CD4-positive, alpha-beta memory T cell (primary cell): ENCODE results near the gene FAM184A. TPM values are rescaled to one million over a fixed set of nuclear protein-coding genes. Genes with fewer than 3 reads are reported as not detected.

Experiments
- CTCF ChIA-PET: fragments of 350-600 bp; sonication (Branson Sonifier 250); formaldehyde crosslinking; loops from one replicate; lab custom pipeline; 2021; ENCODE audit warnings: inconsistent platforms; ENCODE audit not compliant: partially characterized antibody; lab: Charles Lee
- POLR2A ChIA-PET: fragments of 350-600 bp; sonication (Branson Sonifier 250); formaldehyde crosslinking; loops from one replicate; lab custom pipeline; 2021; ENCODE audit not compliant: partially characterized antibody; lab: Charles Lee
- DNase-seq, 5 donors: peaks; one replicate each; pipeline versions ENCODE4 v3.0.0 to v3.0.0-alpha.2; 2020 to 2022; ENCODE audit warnings: mixed read lengths in 1 of 5
- H3K27ac ChIP-seq: one replicate; pipeline ENCODE4 v1.7.0; 2013; ENCODE audit warnings: low read depth, low read length
- H3K27me3 ChIP-seq: 2 replicates; pipeline ENCODE4 v1.7.0; 2013; ENCODE audit warnings: mild to moderate bottlenecking, low read length, moderate library complexity; ENCODE audit not compliant: insufficient read depth
- H3K36me3 ChIP-seq: 2 replicates; pipeline ENCODE4 v1.7.0; 2013; ENCODE audit warnings: mild to moderate bottlenecking, low read length, moderate library complexity; ENCODE audit not compliant: insufficient read depth
- H3K4me1 ChIP-seq: 2 replicates; pipeline ENCODE4 v1.7.0; 2013; ENCODE audit warnings: mild to moderate bottlenecking, low read length, moderate library complexity; ENCODE audit not compliant: insufficient read depth
- H3K4me3 ChIP-seq, 2 donors: one replicate each; pipeline ENCODE4 v1.7.0; 2013; ENCODE audit warnings: low read length in 2 of 2, mild to moderate bottlenecking in 1 of 2
- H3K9me3 ChIP-seq, 2 donors: one replicate each; pipeline ENCODE4 v1.7.0; 2013; ENCODE audit warnings: low read length in 2 of 2, control low read depth in 1 of 2; ENCODE audit not compliant: control insufficient read depth in 1 of 2
- H3K27ac Mint-ChIP-seq, 7 donors: one replicate each; pipeline ENCODE4 v1.8.0; 2020 to 2021; ENCODE audit warnings: mixed read lengths in 7 of 7, mild to moderate bottlenecking in 6 of 7, inconsistent platforms in 3 of 7, moderate library complexity in 3 of 7
- H3K27me3 Mint-ChIP-seq, 2 donors: one replicate each; pipeline ENCODE4 v1.8.0; 2020 to 2021; ENCODE audit warnings: mixed read lengths in 2 of 2
- H3K36me3 Mint-ChIP-seq, 2 donors: one replicate each; pipeline ENCODE4 v1.8.0; 2020 to 2021; ENCODE audit warnings: mixed read lengths in 2 of 2, inconsistent platforms in 1 of 2, mild to moderate bottlenecking in 1 of 2
- H3K4me1 Mint-ChIP-seq, 4 donors: one replicate each; pipeline ENCODE4 v1.8.0; 2020 to 2021; ENCODE audit warnings: mixed read lengths in 4 of 4, mild to moderate bottlenecking in 1 of 4
- H3K4me3 Mint-ChIP-seq, 8 donors: one replicate each; pipeline ENCODE4 v1.8.0; 2020 to 2021; ENCODE audit warnings: mixed read lengths in 8 of 8, mild to moderate bottlenecking in 7 of 8, moderate library complexity in 6 of 8, inconsistent platforms in 3 of 8
- H3K9me3 Mint-ChIP-seq, 8 donors: one replicate each; pipeline ENCODE4 v1.8.0; 2020 to 2021; ENCODE audit warnings: mixed read lengths in 8 of 8, mild to moderate bottlenecking in 5 of 8, inconsistent platforms in 3 of 8, moderate library complexity in 1 of 8
- intact Hi-C: fragments of 100-400 bp; cut with micrococcal nuclease; formaldehyde crosslinking; loops from one replicate; pipeline ENCODE4 v1.15.1; 2023
- polyA plus RNA-seq, 2 donors: library from polyadenylated mRNA; unstranded; fragments of 300-500 nt; fragmentation: Illumina TruSeq; gene quantifications; one replicate each; pipeline ENCODE4 v1.2.3, GENCODE V29; 2021
- total RNA-seq, 2 experiments: library from RNA; stranded (reverse); gene quantifications; one replicate each; pipeline ENCODE4 v1.2.3, GENCODE V29; 2021

FAM184A gene
- total and polyA plus RNA-seq, 4 experiments from 2014 or later: 0.54 to 6.1 (median 3.6) TPM

DNA sequence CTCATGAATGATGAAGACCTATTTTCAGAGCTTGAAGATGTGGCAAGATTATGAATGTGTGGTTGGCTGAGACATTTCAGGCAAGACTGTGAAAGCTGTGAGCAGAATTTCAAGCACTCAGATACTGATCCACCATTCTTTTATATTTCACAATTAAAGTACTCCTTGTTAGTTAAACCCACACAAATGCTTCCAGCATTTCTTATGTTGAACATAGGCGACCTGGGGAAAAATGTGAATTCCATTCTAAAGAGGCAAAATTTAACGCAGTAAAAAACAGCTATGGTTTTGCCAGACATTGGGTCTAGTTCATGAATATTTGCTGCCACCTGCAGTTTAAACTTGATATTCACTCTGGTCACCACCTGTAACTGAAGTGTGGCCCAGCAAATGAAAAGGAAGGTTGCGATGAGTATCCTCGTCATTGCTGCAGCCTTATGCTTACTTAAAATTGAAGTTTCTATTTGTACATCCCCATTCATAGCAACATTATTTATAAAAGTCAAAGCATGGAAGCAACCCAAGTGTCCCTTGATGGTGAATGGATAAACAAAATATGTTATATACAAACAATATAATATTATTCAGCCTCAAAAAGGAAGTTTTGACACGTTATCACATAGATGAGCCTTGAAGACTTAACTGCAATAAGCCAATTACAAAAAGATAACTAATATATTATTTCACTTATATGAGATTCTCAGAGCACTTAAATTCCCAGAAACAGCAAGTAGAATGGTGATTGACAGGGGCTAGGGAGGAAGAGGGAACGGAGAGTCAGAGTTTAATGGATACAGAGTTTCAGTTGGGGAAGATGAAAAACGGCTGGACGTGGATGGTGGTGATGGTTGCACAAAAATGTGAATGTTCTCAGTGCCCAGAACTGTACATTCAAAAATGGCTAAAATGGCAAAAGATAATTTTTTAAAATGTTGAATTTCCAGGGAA is 32.4 kb upstream of the FAM184A start:
- no peak overlapping the region for H3K4me3 ChIP-seq
- Mint-ChIP-seq H3K27me3 (peaks cover 0 to 1% of the 10 kb centered on the region in 2 donors), H3K27ac (no peak overlapping the region), H3K4me1 (peaks cover 7 to 12% (median 9%) of the 10 kb centered on the region in 4 donors), H3K36me3 (no peaks in the 10 kb centered on the region), H3K9me3 (no peaks in the 10 kb centered on the region), H3K4me3 (peak overlapping the region in 2 of 8 donors; percentile 13 to 27)
- no peak overlapping the region for H3K27ac ChIP-seq
- ChIA-PET POLR2A (interaction anchor here (1.2 to 2.2 kb wide), 5 partner anchors 33 to 546 kb away, joined by 5 to 12 read pairs (median 7); partner anchors contain the start of genes ASF1A and FAM184A), CTCF (interaction anchor here (0.6 to 8.8 kb wide), 43 partner anchors 8 to 1135 kb away, joined by 3 to 245 read pairs (median 4); partner anchors contain the start of gene FAM184A)
- intact Hi-C loops: loop anchor here (1.0 to 5.0 kb wide), 9 partner anchors 33 to 1764 kb away; partner anchors contain the start of genes ASF1A and FAM184A
- peak; percentile 46 to 67 (median 65) for DNase-seq
- no peaks in the 10 kb centered on the region for H3K27me3 ChIP-seq
- no peaks in the 10 kb centered on the region for H3K36me3 ChIP-seq
- H3K4me1 ChIP-seq: no peaks in the 10 kb centered on the region
- H3K9me3 ChIP-seq: no peaks in the 10 kb centered on the region

DNA sequence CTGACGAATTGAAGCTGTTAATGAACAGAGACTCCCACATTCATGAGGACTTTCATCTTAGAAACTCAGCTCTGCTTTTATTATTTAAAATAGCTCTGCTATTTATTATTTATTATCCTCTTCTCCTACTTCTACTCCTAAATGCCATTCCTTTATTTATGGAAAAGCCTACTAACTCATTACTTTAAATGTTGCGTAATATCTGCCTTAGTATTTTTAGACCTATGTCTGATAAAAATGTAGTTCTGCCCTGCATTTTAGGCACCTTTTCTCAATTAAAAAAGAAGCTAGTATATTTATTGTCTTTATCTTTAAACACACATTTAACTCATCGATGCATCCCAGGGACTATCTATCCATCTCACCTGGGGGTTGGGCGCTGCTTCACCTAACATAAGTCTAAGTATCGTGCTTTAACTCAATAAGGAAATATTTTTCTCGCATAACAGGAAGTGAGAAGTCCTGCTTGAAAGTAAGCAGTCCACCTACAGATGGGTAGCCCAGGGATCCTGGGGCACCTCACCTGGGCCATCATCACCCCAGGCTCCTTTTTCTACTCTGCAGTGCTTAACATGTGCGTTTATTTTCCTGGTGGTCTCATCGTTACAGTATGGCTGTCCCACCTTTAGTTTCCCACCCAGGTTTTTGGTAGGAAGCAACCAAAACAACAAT is 31.3 kb upstream of the FAM184A start:
- no peaks in the 10 kb centered on the region for H3K9me3 Mint-ChIP-seq
- peaks cover 7 to 12% (median 9%) of the 10 kb centered on the region in 4 donors for H3K4me1 Mint-ChIP-seq
- H3K36me3 Mint-ChIP-seq: no peaks in the 10 kb centered on the region
- Histone ChIP-seq H3K27me3 (no peaks in the 10 kb centered on the region), H3K4me1 (no peaks in the 10 kb centered on the region), H3K9me3 (no peaks in the 10 kb centered on the region), H3K36me3 (no peaks in the 10 kb centered on the region), H3K27ac (no peak overlapping the region), H3K4me3 (no peak overlapping the region)
- H3K27ac Mint-ChIP-seq: peak overlapping the region in 1 of 7 donors; percentile 70
- H3K27me3 Mint-ChIP-seq: peaks cover 0 to 1% of the 10 kb centered on the region in 2 donors
- ChIA-PET POLR2A (interaction anchor here (1.1 to 2.2 kb wide), 6 partner anchors 32 to 545 kb away, joined by 3 to 12 read pairs (median 6); partner anchors contain the start of genes ASF1A and FAM184A), CTCF (interaction anchor here (0.6 to 8.8 kb wide), 33 partner anchors 10 to 1134 kb away, joined by 3 to 245 read pairs (median 4); partner anchors contain the start of gene FAM184A)
- H3K4me3 Mint-ChIP-seq: peak overlapping the region in 3 of 8 donors; percentile 13 to 32 (median 20)
- intact Hi-C loops: loop anchor here (1.0 to 5.0 kb wide), 9 partner anchors 31 to 1762 kb away; partner anchors contain the start of genes ASF1A and FAM184A
- DNase-seq: no peak

DNA sequence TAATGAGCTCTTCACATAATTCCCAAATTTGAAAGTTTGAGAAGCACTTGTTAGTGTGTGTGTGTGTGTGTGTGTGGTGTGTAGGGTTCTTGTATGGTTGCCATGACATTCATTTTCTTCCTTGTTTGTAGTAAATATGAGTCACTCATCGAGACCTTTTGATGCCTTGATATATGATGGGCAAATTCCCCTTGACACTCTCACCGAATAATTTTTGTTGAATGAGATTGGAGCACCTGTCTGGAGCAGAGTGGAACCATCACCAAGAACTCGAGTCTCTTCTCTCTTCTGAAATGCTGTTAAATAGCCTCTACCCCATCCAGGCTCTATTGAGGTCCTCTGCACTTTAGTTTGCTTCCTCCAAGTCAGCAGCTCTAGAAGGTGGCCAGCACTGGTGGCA is 29.6 kb upstream of the FAM184A start:
- Mint-ChIP-seq H3K4me3 (no peak overlapping the region), H3K27ac (no peak overlapping the region), H3K36me3 (no peaks in the 10 kb centered on the region), H3K4me1 (peaks cover 7 to 12% (median 9%) of the 10 kb centered on the region in 4 donors), H3K27me3 (peaks cover 2% of the 10 kb centered on the region in 2 donors), H3K9me3 (no peaks in the 10 kb centered on the region)
- H3K9me3 ChIP-seq: no peaks in the 10 kb centered on the region
- ChIA-PET POLR2A (no interaction called here), CTCF (interaction anchor here (1.0 to 8.8 kb wide), 6 partner anchors 9 to 823 kb away, joined by 3 to 245 read pairs (median 16); no protein-coding TSS in a partner anchor)
- no peak overlapping the region for H3K27ac ChIP-seq
- H3K4me1 ChIP-seq: no peaks in the 10 kb centered on the region
- DNase-seq: no peak
- H3K27me3 ChIP-seq: no peaks in the 10 kb centered on the region
- H3K4me3 ChIP-seq: no peak overlapping the region
- intact Hi-C loops: no loop called here
- no peaks in the 10 kb centered on the region for H3K36me3 ChIP-seq

DNA sequence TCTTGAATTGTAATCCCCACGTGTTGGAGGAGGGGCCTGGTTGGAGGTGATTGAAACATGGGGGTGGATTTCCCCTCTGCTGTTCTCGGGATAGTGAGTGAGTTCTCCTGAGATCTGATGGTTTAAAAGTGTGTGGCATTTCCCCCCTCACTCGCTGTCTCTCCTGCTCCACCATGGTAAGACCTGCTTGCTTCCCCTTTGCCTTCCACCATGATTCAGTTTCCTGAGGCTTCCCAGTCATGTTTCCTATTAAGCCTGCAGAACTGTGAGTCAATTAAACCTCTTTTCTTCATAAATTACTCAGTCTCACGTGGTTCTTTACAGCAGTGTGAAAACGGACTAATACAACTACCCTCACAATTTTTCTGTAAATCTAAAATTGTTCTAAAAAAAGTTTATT is 26.8 kb upstream of the FAM184A start:
- H3K9me3 Mint-ChIP-seq: no peaks in the 10 kb centered on the region
- H3K4me3 Mint-ChIP-seq: no peak overlapping the region
- no peak overlapping the region for H3K27ac Mint-ChIP-seq
- H3K4me1 Mint-ChIP-seq: peaks cover 2 to 7% (median 4%) of the 10 kb centered on the region in 4 donors
- no peaks in the 10 kb centered on the region for H3K4me1 ChIP-seq
- H3K36me3 Mint-ChIP-seq: no peaks in the 10 kb centered on the region
- no peak overlapping the region for H3K4me3 ChIP-seq
- CTCF ChIA-PET: interaction anchor here (0.7 to 8.8 kb wide), 2 partner anchors 136 to 537 kb away, joined by 3 to 245 read pairs; no protein-coding TSS in a partner anchor
- no peaks in the 10 kb centered on the region for H3K36me3 ChIP-seq
- no peak for DNase-seq
- H3K27ac ChIP-seq: no peak overlapping the region
- intact Hi-C loops: no loop called here
- POLR2A ChIA-PET: no interaction called here
- H3K27me3 ChIP-seq: no peaks in the 10 kb centered on the region
- H3K27me3 Mint-ChIP-seq: peaks cover 2% of the 10 kb centered on the region in 2 donors
- H3K9me3 ChIP-seq: no peaks in the 10 kb centered on the region

DNA sequence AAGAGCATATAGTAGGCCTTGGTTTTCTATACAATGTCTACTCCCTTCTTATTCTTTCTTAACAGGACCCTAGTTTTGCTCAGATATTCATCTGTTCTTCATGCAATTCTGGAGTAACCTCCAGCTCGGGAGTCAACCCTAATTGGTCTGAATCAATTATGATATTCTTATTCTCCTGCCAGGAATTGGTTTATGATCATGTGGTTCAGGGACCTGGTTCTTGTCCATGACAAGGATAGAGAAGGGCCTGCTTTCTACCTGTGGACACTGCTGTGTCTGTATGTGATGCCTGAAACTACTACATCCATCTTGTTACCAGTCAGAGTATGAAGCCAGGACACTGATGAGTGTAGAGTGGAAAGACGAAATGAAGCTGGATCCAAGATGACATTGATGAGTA is 24.4 kb upstream of the FAM184A start:
- POLR2A ChIA-PET: no interaction called here
- intact Hi-C loops: no loop called here

DNA sequence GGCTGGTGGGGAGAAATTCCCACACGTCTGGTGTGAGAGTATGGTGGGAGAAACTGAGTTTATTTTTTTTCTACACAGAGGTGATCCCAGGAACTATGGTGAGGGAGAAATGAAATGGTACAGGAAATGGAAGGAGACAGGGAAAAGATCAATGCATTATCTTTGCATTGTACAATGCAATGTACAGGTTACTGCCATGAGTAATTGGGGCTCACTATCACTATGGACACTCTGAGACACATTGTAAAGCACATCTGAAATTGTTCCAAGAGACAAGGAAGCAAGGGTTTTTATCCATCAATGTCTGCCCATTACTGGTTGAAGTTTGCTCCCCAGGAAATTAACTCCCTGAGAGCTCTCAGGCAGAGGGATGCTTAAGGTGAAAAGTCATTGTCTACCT is 21.7 kb upstream of the FAM184A start:
- Histone ChIP-seq H3K4me3 (no peak overlapping the region), H3K27ac (no peak overlapping the region), H3K36me3 (no peaks in the 10 kb centered on the region), H3K27me3 (no peaks in the 10 kb centered on the region), H3K9me3 (no peaks in the 10 kb centered on the region), H3K4me1 (no peaks in the 10 kb centered on the region)
- POLR2A ChIA-PET: no interaction called here
- no peaks in the 10 kb centered on the region for H3K9me3 Mint-ChIP-seq
- no peaks in the 10 kb centered on the region for H3K36me3 Mint-ChIP-seq
- peaks cover 1 to 3% of the 10 kb centered on the region in 2 donors for H3K27me3 Mint-ChIP-seq
- CTCF ChIA-PET: interaction anchor here (2.5 kb wide), 1 partner anchor 10 kb away, joined by 18 read pairs; no protein-coding TSS in a partner anchor
- H3K4me3 Mint-ChIP-seq: no peak overlapping the region
- H3K4me1 Mint-ChIP-seq: peaks cover 0 to 8% (median 4%) of the 10 kb centered on the region in 4 donors
- no peak for DNase-seq
- H3K27ac Mint-ChIP-seq: no peak overlapping the region
- intact Hi-C loops: no loop called here

More for the DNA sequence above, 24.4 kb upstream of the FAM184A start:
- Mint-ChIP-seq H3K4me3 (no peak overlapping the region), H3K27me3 (peaks cover 1 to 3% of the 10 kb centered on the region in 2 donors), H3K4me1 (no peaks in the 10 kb centered on the region), H3K27ac (no peak overlapping the region), H3K9me3 (no peaks in the 10 kb centered on the region), H3K36me3 (no peaks in the 10 kb centered on the region)
- Histone ChIP-seq H3K9me3 (no peaks in the 10 kb centered on the region), H3K27me3 (no peaks in the 10 kb centered on the region), H3K4me1 (no peaks in the 10 kb centered on the region), H3K27ac (no peak overlapping the region), H3K4me3 (no peak overlapping the region), H3K36me3 (no peaks in the 10 kb centered on the region)
- no peak for DNase-seq
- CTCF ChIA-PET: interaction anchor here (1.4 to 1.8 kb wide), 3 partner anchors 8 to 140 kb away, joined by 3 to 5 read pairs (median 4); no protein-coding TSS in a partner anchor
